HG02981 (cell line): ENCODE results near the gene SMIM13.

Source experiments
- ATAC-seq: cut with Tn5 transposase; IDR thresholded peaks from one replicate; pipeline ENCODE4 v1.9.1; 2021; ENCODE audit warnings: mild to moderate bottlenecking, moderate library complexity; ENCODE audit not compliant: unreplicated experiment

Gene SMIM13

DNA sequence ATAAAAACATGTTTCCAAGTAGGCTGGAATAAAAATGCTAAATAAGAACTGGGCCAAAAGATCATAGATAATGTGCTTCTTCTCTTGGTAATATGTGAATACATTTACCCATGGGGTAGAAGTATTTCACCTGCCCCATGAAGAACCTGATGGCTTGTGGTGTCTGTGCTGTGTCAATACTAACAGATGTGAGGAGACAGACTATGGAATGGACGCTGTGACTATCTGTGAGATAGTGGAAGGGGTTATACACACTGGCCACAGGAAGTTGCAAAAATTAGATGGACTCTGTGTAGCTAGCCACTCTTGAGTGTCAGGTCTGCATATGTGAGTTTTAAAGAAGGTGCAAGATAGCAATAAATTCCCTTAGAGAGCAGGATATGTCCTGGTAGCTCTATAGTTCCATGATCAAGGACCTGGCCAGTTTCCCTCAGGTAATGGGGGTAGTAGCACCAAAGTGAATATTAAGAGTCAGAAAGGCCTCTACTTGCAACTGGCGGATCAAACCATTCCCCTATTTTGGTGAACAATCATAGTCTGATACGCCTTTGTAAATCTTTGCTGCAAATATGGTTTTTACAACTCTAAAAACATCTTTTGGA, 90.2 kb downstream of the SMIM13 start:
- ATAC-seq: no peak

DNA sequence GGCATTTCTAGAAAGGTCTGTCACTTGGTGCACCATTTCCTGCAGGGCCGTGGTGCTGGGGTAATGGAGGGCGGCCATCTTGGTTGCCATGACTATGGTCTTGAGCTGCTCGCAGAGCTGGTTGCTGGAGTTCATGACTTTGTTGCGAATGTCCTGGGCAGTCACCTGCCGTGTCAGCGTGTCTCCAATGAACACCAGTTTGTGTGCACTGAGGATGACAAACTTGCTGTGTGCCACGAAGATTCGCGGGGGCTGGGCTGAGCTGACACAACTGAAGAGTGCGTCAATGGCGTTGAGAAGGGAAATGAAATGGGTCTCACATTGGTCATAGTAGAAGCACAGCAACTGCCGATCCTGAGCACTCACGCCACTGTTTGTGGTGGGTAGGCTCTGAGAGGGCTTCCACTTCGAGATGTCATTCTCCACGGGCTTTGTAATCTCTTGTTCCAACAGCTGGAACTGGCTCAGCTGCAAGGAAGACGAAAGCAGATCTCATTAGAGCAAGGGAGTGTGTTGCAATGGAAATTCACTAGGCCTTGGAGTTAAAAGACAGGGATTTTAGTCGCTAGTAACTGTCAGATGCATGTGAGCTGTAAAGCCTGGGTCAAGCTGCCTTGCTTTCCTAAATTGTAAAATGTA, 91.7 kb downstream of the SMIM13 start:
- no peak for ATAC-seq

DNA sequence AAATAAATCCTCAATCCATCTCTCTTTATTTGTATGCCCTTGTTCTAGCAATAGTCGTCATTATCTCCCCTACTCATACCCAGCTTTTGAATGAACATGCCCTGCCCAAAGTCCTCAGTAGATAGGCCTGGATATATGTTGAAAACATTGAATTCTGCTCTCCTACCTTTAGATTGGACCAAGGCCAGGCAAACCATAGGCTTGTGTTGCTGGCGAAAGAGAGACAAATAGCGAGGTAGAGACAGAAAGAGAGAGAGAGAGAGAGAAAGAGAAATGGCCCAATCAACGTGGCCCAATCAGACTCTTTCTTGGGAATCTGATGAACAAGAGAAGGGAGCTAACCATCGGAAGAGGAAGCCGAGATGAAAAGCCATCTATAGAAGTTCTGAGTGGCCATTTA, 93.7 kb downstream of the SMIM13 start:
- no peak for ATAC-seq
